ENCODE data around the gene MLLT3.

The MLLT3 gene

GRCh38 chr9:20373263-20373662, 249.0 kb downstream of the MLLT3 start:
- DNase-seq = no peak

DNA sequence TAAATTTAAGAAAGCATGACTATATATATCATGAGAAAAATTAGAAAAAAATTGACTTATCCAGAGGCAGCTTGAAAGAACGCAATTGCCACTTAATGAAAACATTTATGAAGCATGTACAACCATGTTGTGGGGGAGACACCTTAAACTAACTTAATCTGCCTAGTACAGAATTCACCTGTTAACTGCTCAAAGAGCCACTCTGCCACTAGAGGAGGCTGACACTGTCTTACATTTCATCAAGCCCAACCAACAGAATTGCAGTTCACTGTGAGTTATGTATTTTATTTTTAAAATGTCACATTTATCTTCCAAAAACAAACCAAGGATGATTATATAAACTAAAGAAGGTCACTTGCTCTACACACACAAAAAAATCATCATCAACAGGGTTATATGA, 252.9 kb downstream of the MLLT3 start:
- no peak for DNase-seq

- DNase-seq = no peak
Observed at GRCh38 chr9:20367855-20368254, 254.4 kb downstream of the MLLT3 start.

DNA sequence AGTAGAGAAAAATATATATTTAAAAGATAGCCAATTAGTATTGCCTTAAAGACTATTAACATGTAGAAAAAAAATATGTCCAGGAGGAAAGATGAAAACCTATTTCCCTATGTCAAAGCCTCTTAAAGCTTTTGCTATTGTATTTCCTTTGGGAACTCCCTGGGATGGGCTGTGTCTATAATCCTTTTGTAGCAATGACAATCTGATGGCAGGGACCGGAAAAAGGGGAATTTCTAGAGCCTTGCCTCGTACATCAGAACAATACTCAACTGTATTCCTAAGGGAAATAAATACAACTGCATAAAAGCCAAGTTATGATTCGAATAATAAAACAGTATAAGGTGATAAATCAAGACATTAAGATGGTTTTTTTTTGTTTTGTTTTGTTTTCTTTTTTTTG, 257.3 kb downstream of the MLLT3 start:
- DNase-seq = no peak

- peak in 1 of 2 experiments; percentile 0 for DNase-seq
Observed at GRCh38 chr9:20363233-20363632, 259.1 kb downstream of the MLLT3 start.

GRCh38 chr9:20361656-20362570, 260.4 kb downstream of the MLLT3 start:
- no peak for DNase-seq

- DNase-seq = no peak
Observed at GRCh38 chr9:20361229-20361628, 261.1 kb downstream of the MLLT3 start.

- no peak for DNase-seq
Observed at GRCh38 chr9:20358207-20358606, 264.1 kb downstream of the MLLT3 start.

DNA sequence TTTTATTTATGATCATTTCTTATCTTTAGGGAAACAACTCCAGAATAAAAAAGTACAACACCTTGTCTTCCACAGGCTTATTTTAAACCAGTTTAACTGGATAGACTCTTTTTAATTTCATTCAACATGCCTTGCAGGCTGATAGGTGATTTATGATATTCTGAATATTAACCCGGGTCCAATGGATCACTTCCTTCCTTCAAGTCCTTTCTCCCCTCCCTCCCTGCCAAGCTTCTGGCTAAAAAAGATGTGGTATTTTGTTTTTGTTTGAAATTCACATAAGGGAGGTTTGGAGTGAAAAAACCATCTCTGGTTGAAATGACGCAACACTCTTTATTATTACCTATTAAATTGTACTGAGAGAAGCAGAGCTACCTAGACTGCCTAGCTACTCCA, 265.3 kb downstream of the MLLT3 start:
- no peak for DNase-seq

- peak in 1 of 2 experiments; percentile 0 for DNase-seq
Observed at GRCh38 chr9:20356403-20357036, 265.8 kb downstream of the MLLT3 start.

DNA sequence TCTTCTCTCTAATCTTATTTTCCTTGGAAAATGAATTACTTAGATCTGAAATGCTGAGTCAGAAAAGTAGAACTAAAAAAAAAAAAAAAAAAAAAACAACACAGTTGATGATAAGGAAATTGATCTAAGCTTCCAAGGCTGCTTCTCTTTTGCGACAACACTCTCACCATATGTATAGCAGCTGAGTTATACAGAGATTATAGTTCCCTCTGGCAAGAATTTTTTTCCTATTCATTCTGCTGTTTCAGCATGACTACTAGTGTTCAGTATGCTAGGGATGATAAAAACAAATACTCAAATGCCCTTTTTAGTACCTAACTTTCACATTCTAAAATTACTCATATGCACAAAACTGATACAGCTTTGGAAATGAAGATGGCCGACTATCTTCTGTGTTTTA, 267.3 kb downstream of the MLLT3 start:
- no peak for DNase-seq

DNA sequence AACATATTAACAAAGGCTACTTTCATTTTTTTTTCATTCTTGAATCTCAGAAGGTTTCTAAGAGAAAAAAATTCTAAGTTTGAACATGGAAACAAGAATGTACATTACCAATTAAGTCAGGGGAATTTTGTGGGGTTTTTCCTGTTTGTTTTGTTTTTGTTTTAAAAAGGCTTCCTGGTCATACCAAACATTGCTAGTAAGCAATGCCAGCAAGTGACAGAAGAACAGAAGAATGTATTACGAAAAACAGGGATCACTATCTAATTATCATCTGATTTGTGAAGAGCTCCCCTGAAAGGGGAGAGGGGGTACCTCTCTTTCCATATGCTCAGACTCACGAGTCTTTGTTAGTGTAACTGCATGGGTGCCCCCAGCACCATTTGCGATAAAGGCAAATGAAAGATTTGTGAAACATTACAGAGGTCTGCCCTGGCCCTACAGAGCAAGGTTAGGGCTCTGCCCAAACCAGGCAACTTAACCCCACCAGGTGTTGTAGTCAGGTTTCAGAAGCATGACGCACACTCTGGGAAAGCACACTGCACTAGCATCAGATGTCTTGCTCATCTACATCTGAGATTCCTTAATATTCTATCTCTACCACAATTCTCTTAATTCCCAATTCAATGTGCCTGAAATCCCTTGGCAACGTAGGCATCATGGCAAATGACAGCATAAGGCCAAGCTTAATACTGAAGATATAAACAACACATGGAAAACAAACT, 268.2 kb downstream of the MLLT3 start:
- DNase-seq = no peak

DNA sequence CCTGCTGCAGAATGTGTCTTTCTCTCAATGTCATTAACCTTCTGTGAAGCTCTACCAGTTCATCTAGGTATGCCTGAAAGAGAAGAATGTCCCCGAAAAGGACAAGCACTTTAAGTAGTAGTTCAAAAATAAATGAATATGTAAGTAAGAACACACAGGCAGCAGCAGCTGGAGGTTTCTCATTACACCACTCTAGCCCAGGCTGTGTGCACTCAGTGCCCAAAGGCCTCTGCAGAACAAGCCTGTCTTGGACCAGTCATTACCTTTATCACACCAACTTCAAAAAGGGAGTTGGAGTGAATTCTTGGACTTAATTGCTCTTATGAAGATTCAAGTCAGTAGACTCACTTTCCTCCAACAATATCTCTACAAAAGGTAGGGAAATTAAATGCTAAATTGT, 268.8 kb downstream of the MLLT3 start:
- DNase-seq = no peak

- DNase-seq = no peak
Observed at GRCh38 chr9:20352591-20352990, 269.7 kb downstream of the MLLT3 start.

- DNase-seq = no peak
Observed at GRCh38 chr9:20351715-20352114, 270.6 kb downstream of the MLLT3 start.

DNA sequence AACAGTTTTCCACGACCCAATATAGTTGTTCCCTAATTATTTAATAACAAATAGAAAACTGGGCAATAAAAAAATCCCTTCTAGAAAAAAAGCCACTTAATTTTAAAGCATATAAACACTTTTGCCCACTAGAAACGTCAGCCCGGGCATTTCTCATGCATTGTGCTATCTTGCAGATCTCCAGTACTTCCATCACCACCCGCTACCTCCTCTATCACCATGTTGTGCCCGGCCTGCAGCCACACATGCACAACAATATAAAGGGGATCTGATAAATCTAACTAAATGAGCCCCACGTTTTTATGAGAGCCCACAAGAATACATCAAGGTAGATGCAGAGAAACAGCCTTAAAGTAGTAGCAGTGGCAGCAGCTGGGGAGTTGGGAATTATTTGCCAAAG, 272.7 kb downstream of the MLLT3 start:
- DNase-seq = no peak

DNA sequence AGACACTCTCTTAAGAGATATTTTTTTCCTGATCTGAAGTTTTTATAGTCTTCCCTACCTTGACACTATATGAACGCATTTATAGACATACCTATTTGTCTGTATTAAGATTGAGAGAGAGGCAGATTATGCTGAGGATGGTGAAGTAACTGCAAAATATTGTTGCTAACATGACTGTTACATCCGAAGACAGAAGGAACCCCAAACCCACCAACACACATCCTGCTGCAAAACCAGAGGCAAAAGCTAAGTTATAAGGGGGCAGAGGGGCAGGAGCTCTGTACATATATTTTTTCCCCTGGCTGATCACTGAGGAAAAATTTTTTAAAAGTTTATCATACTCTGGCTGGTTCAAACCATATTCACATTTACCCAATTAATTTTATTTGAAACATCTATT, 279.0 kb downstream of the MLLT3 start:
- DNase-seq = no peak

DNA sequence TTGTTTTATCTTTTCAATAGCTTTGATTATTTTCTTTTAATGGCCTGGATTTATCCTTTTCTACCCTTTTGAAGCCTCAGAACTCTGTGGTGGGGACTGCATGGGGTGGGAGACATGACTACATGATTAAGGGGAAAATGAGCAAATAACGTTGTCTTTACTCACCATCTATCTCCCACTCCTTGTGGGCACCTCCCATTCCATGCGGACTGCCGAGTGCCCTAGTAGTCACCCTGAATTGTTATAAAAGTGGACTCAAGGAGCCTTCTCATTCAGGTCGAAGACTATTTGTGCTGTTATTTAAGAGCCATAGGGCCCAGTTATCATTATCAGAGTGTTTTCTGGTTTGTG, 281.8 kb downstream of the MLLT3 start:
- DNase-seq = no peak

- DNase-seq = no peak
Observed at GRCh38 chr9:20335668-20336332, 286.5 kb downstream of the MLLT3 start.

DNA sequence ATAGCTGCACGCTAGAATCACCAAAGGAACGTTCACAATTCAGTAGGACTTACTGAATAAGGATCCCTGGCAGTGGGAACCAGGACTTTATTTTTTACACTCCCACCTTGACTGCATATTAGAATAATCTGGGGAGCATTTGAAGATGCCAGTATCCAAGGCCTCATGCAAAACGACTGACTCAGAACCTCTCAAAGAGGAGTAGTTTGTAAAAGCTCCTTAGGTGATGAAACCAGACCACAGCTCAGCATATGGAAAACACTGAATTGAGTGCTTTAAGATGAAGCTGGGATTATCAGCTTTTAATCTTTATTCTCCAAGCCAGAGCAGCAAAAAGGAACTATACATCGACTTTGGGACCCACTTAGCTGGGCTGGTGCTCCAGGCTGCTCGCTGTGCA, 288.3 kb downstream of the MLLT3 start:
- no peak for DNase-seq

DNA sequence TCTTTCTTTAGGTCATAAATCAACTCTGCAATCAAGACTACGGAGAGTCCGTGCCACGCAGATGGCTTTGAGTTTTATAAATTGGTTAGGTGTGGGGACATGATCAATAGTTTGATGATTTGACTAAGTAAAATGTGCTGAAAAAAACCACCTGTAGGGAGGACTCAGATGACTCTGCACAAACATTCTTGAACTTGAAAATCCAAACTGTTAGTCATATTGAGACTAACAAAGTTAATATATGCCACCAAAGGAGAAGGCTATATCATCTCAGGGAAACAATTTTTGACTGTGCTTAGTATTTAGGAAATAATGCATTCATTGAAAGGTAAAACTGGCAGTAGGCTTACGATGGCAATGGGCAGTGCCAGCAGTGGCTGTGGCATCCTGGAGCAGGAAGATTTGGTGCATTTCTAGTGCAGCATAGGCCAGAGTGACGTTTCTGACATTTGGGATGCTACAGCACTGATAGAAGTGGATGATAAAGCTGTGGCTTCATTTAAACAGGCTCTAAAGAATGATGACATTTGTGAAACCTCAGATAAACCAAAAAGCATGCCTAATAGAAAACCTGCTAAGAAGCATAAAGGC, 291.1 kb downstream of the MLLT3 start:
- DNase-seq = no peak

- no peak for DNase-seq
Observed at GRCh38 chr9:20330688-20331087, 291.6 kb downstream of the MLLT3 start.

GRCh38 chr9:20326516-20326915, 295.8 kb downstream of the MLLT3 start:
- no peak for DNase-seq

Measured in NCI-H187 (cell line).